ENCODE data around the gene NUDT7.

Gene NUDT7

GRCh38 chr16:77722309-77723107, at the start of gene NUDT7:
TSS of gene NUDT7 (plus strand) at chr16:77722514. CDS start at chr16:77722583, 69 bp downstream.
- DNase-seq (ENCODE audit: low spot score) = peak; percentile 83

GRCh38 chr16:77674888-77675287, 47.4 kb upstream of the NUDT7 start:
- DNase-seq (ENCODE audit: low spot score) = no peak

- peak; percentile 75 for DNase-seq (ENCODE audit: low spot score)
Observed at GRCh38 chr16:77675464-77676324, 46.6 kb upstream of the NUDT7 start.

GRCh38 chr16:77677129-77677528, 45.2 kb upstream of the NUDT7 start:
- DNase-seq (ENCODE audit: low spot score) = no peak

GRCh38 chr16:77679391-77679790, 42.9 kb upstream of the NUDT7 start:
- DNase-seq (ENCODE audit: low spot score) = no peak

- DNase-seq (ENCODE audit: low spot score) = no peak
Observed at GRCh38 chr16:77679901-77680300, 42.4 kb upstream of the NUDT7 start.

- no peak for DNase-seq (ENCODE audit: low spot score)
Observed at GRCh38 chr16:77680496-77680895, 41.8 kb upstream of the NUDT7 start.

GRCh38 chr16:77682586-77682985, 39.7 kb upstream of the NUDT7 start:
- no peak for DNase-seq (ENCODE audit: low spot score)

GRCh38 chr16:77683397-77684180, 38.7 kb upstream of the NUDT7 start:
- no peak for DNase-seq (ENCODE audit: low spot score)

GRCh38 chr16:77684181-77684526, 38.2 kb upstream of the NUDT7 start:
- DNase-seq (ENCODE audit: low spot score) = no peak

- DNase-seq (ENCODE audit: low spot score) = no peak
Observed at GRCh38 chr16:77686385-77686784, 35.9 kb upstream of the NUDT7 start.

- no peak for DNase-seq (ENCODE audit: low spot score)
Observed at GRCh38 chr16:77689971-77690370, 32.3 kb upstream of the NUDT7 start.

- DNase-seq (ENCODE audit: low spot score) = no peak
Observed at GRCh38 chr16:77690416-77690815, 31.9 kb upstream of the NUDT7 start.

- no peak for DNase-seq (ENCODE audit: low spot score)
Observed at GRCh38 chr16:77692612-77693011, 29.7 kb upstream of the NUDT7 start.

- DNase-seq (ENCODE audit: low spot score) = no peak
Observed at GRCh38 chr16:77696149-77696548, 26.2 kb upstream of the NUDT7 start.

GRCh38 chr16:77700846-77701245, 21.5 kb upstream of the NUDT7 start:
- no peak for DNase-seq (ENCODE audit: low spot score)

- no peak for DNase-seq (ENCODE audit: low spot score)
Observed at GRCh38 chr16:77705351-77705750, 17.0 kb upstream of the NUDT7 start.

GRCh38 chr16:77711179-77711578, 11.1 kb upstream of the NUDT7 start:
- no peak for DNase-seq (ENCODE audit: low spot score)

GRCh38 chr16:77711775-77712174, 10.5 kb upstream of the NUDT7 start:
- DNase-seq (ENCODE audit: low spot score) = no peak

GRCh38 chr16:77715145-77715544, 7.2 kb upstream of the NUDT7 start:
- DNase-seq (ENCODE audit: low spot score) = no peak

- no peak for DNase-seq (ENCODE audit: low spot score)
Observed at GRCh38 chr16:77721752-77722308, 484 bp upstream of the NUDT7 start.

- no peak for DNase-seq (ENCODE audit: low spot score)
Observed at GRCh38 chr16:77723108-77723514, 797 bp downstream of the NUDT7 start.

Measured in HuH-7.5 (cell line).